CD4-positive, alpha-beta T cell (primary cell): ENCODE measurements around the gene SMIM44. TPM values are rescaled to one million over a fixed set of nuclear protein-coding genes. Genes with fewer than 3 reads are reported as not detected.
"Not testable (repeated sequence)": the region's sequence is repeated elsewhere in the genome, so short reads cannot be mapped to it uniquely, and the experiment has no call there.

Source experiments
- ATAC-seq: fragments of 200-7000 bp; cut with Tn5 transposase; one replicate; pipeline ENCODE4 v1.10.0; 2022; ENCODE audit warnings: mild to moderate bottlenecking; ENCODE audit not compliant: poor library complexity
- CTCF ChIA-PET: fragments of 350-600 bp; sonication (Branson Sonifier 250); formaldehyde crosslinking; loops from one replicate; lab custom pipeline; 2021; ENCODE audit warnings: antibody characterized with exemption, inconsistent platforms; lab: Charles Lee
- POLR2A ChIA-PET: fragments of 350-600 bp; sonication (Branson Sonifier 250); formaldehyde crosslinking; loops from one replicate; lab custom pipeline; 2021; ENCODE audit warnings: antibody characterized with exemption, inconsistent platforms; lab: Charles Lee
- DNase-seq, 14 experiments: peaks; one replicate each; pipeline ENCODE4 v3.0.0-alpha.2; 2013 to 2020; ENCODE audit warnings: mixed read lengths in 2 of 14
- H3K27ac ChIP-seq, 2 donors: one replicate each; pipeline versions ENCODE4 v1.5.1 to v1.7.0; 2013; ENCODE audit warnings: low read length in 2 of 2, low read depth in 1 of 2, mild to moderate bottlenecking in 1 of 2
- H3K27me3 ChIP-seq, 2 experiments: 1 replicate in 1 of 2; 2 replicates in 1 of 2; pipeline versions ENCODE4 v1.6.1 to v1.7.0; 2013; ENCODE audit warnings: low read length in 2 of 2, control low read depth in 1 of 2, mild to moderate bottlenecking in 1 of 2, moderate library complexity in 1 of 2; ENCODE audit not compliant: insufficient read depth in 2 of 2, control insufficient read depth in 1 of 2
- H3K36me3 ChIP-seq: one replicate; pipeline ENCODE4 v1.6.1; 2013; ENCODE audit warnings: low read length, control low read depth; ENCODE audit not compliant: insufficient read depth
- H3K4me1 ChIP-seq: one replicate; pipeline ENCODE4 v1.6.1; 2013; ENCODE audit warnings: low read length, control low read depth; ENCODE audit not compliant: insufficient read depth
- H3K4me3 ChIP-seq: one replicate; pipeline ENCODE4 v1.5.1; 2013; ENCODE audit warnings: mild to moderate bottlenecking, low read length, moderate library complexity
- H3K9me3 ChIP-seq, 2 experiments: 1 replicate in 1 of 2; 2 replicates in 1 of 2; pipeline versions ENCODE4 v1.6.1 to v1.7.0; 2013; ENCODE audit warnings: low read length in 2 of 2, mild to moderate bottlenecking in 2 of 2, control low read depth in 1 of 2, moderate library complexity in 1 of 2; ENCODE audit not compliant: control insufficient read depth in 1 of 2, insufficient read depth in 1 of 2
- H3K27ac Mint-ChIP-seq: one replicate; pipeline ENCODE4 v1.8.0; 2020; ENCODE audit warnings: mixed read lengths
- H3K27me3 Mint-ChIP-seq: one replicate; pipeline ENCODE4 v1.8.0; 2021; ENCODE audit warnings: mixed read lengths
- H3K36me3 Mint-ChIP-seq: one replicate; pipeline ENCODE4 v1.8.0; 2021; ENCODE audit warnings: low read depth, mixed read lengths
- H3K4me1 Mint-ChIP-seq: one replicate; pipeline ENCODE4 v1.8.0; 2021; ENCODE audit warnings: low read depth, mixed read lengths
- H3K4me3 Mint-ChIP-seq: one replicate; pipeline ENCODE4 v1.8.0; 2020; ENCODE audit warnings: mild to moderate bottlenecking, mixed read lengths
- H3K9me3 Mint-ChIP-seq: one replicate; pipeline ENCODE4 v1.8.0; 2020; ENCODE audit warnings: mixed read lengths
- intact Hi-C, 2 experiments: fragments of 100-400 bp; cut with DNase I in 1 of 2; cut with micrococcal nuclease in 1 of 2; formaldehyde crosslinking; loops; one replicate each; pipeline versions ENCODE4 v1.15.1 to v1.9.0; 2023 to 2025; cut with DNase I, micrococcal nuclease
- total RNA-seq, 174 experiments: library from RNA in 2 of 174; stranded (reverse) in 2 of 174; gene quantifications; one replicate each; pipeline ENCODE4 v1.2.3 and lab custom pipeline; 2021 to 2026
- TF ChIP-seq, protein P1 (sequence below): fragments of 200-600 bp; IDR thresholded peaks from one replicate; pipeline ENCODE4 v1.8.0; 2022; ENCODE audit warnings: antibody characterized with exemption, mild to moderate bottlenecking

The SMIM44 gene
- total RNA-seq, 2 experiments from 2014 or later: not detected

DNA sequence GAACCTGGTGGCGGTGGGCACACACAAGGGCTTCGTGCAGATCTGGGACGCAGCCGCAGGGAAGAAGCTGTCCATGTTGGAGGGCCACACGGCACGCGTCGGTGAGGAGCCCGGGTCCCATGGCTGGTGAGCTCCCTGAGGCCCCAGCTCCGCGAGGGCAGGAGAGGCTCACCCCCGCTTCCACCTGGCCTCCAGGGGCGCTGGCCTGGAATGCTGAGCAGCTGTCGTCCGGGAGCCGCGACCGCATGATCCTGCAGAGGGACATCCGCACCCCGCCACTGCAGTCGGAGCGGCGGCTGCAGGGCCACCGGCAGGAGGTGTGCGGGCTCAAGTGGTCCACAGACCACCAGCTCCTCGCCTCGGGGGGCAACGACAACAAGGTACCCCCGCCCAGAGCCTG, 48.5 kb upstream of the SMIM44 start:
- H3K36me3 ChIP-seq: peaks cover 69% of the 10 kb centered on the region
- CTCF ChIA-PET: no interaction called here

DNA sequence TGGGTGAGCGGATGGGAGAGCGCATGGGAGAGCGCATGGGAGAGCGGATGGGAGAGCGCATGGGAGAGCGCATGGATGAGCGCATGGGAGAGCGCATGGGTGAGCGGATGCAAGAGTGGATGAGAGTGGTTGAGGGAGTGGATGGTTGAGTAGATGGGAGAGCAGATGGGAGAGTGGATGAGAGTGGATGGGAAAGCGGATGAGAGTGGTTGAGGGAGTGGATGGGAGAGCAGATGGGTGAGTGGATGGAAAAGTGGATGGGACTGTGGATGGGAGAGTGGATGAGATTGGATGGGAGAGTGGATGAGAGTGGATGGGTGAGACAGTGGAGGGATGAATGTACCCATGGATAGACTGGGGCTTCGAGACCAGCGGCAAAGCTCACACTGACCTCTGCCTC, 47.1 kb upstream of the SMIM44 start:
- H3K4me1 Mint-ChIP-seq: no peaks in the 10 kb centered on the region
- Histone ChIP-seq H3K36me3 (peaks cover 78% of the 10 kb centered on the region), H3K27ac (no peak overlapping the region), H3K4me3 (no peak overlapping the region), H3K4me1 (no peaks in the 10 kb centered on the region), H3K27me3 (no peaks in the 10 kb centered on the region), H3K9me3 (no peaks in the 10 kb centered on the region)
- H3K9me3 Mint-ChIP-seq: no peaks in the 10 kb centered on the region
- CTCF ChIA-PET: no interaction called here
- TF ChIP-seq, protein P1, sequence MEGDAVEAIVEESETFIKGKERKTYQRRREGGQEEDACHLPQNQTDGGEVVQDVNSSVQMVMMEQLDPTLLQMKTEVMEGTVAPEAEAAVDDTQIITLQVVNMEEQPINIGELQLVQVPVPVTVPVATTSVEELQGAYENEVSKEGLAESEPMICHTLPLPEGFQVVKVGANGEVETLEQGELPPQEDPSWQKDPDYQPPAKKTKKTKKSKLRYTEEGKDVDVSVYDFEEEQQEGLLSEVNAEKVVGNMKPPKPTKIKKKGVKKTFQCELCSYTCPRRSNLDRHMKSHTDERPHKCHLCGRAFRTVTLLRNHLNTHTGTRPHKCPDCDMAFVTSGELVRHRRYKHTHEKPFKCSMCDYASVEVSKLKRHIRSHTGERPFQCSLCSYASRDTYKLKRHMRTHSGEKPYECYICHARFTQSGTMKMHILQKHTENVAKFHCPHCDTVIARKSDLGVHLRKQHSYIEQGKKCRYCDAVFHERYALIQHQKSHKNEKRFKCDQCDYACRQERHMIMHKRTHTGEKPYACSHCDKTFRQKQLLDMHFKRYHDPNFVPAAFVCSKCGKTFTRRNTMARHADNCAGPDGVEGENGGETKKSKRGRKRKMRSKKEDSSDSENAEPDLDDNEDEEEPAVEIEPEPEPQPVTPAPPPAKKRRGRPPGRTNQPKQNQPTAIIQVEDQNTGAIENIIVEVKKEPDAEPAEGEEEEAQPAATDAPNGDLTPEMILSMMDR: no peak
- H3K27ac Mint-ChIP-seq: no peak overlapping the region
- no peak for ATAC-seq
- intact Hi-C loops: no loop called here
- no peak overlapping the region for H3K4me3 Mint-ChIP-seq
- peaks cover 32% of the 10 kb centered on the region for H3K36me3 Mint-ChIP-seq
- no peaks in the 10 kb centered on the region for H3K27me3 Mint-ChIP-seq
- POLR2A ChIA-PET: no interaction called here
- no peak for DNase-seq

More for the DNA sequence above, 48.5 kb upstream of the SMIM44 start:
- Mint-ChIP-seq H3K4me3 (no peak overlapping the region), H3K27me3 (no peaks in the 10 kb centered on the region), H3K9me3 (no peaks in the 10 kb centered on the region), H3K4me1 (no peaks in the 10 kb centered on the region), H3K27ac (no peak overlapping the region), H3K36me3 (peaks cover 37% of the 10 kb centered on the region)
- intact Hi-C loops: no loop called here
- ATAC-seq (no peak), DNase-seq (no peak)
- no peaks in the 10 kb centered on the region for H3K4me1 ChIP-seq
- H3K9me3 ChIP-seq: no peaks in the 10 kb centered on the region
- POLR2A ChIA-PET: no interaction called here
- no peaks in the 10 kb centered on the region for H3K27me3 ChIP-seq
- TF ChIP-seq, protein P1: no peak
- H3K27ac ChIP-seq: no peak overlapping the region
- H3K4me3 ChIP-seq: no peak overlapping the region

DNA sequence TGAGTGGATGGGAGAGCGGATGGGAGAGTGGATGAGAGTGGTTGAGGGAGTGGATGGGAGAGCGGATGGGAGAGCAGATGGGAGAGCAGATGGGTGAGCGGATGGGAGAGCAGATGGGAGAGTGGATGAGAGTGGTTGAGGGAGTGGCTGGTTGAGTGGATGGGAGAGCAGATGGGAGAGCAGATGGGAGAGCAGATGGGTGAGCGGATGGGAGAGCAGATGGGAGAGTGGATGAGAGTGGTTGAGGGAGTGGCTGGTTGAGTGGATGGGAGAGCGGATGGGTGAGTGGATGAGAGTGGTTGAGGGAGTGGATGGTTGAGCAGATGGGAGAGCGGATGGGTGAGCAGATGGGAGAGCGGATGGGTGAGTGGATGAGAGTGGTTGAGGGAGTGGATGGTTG, 46.1 kb upstream of the SMIM44 start:
- H3K9me3 ChIP-seq, POLR2A ChIA-PET, H3K27ac Mint-ChIP-seq, H3K27me3 Mint-ChIP-seq, H3K27ac ChIP-seq, ATAC-seq, intact Hi-C loops, H3K9me3 Mint-ChIP-seq, H3K4me1 Mint-ChIP-seq, H3K4me3 ChIP-seq, H3K4me3 Mint-ChIP-seq, H3K27me3 ChIP-seq, DNase-seq, CTCF ChIA-PET, H3K4me1 ChIP-seq: not testable (repeated sequence)
- H3K36me3 Mint-ChIP-seq: peaks cover 28% of the 10 kb centered on the region
- peaks cover 76% of the 10 kb centered on the region for H3K36me3 ChIP-seq

- Histone ChIP-seq H3K27me3 (no peaks in the 10 kb centered on the region), H3K4me1 (no peaks in the 10 kb centered on the region), H3K4me3 (no peak overlapping the region), H3K27ac (no peak overlapping the region), H3K36me3 (peaks cover 78% of the 10 kb centered on the region), H3K9me3 (no peaks in the 10 kb centered on the region)
- H3K4me1 Mint-ChIP-seq: no peaks in the 10 kb centered on the region
- DNase-seq (no peak), ATAC-seq (no peak)
- TF ChIP-seq, protein P1: no peak
- H3K36me3 Mint-ChIP-seq: peaks cover 30% of the 10 kb centered on the region
- H3K4me3 Mint-ChIP-seq: no peak overlapping the region
- intact Hi-C loops: no loop called here
- no peaks in the 10 kb centered on the region for H3K27me3 Mint-ChIP-seq
- POLR2A ChIA-PET: no interaction called here
- no peaks in the 10 kb centered on the region for H3K9me3 Mint-ChIP-seq
- H3K27ac Mint-ChIP-seq: no peak overlapping the region
- CTCF ChIA-PET: no interaction called here
Observed at GRCh38 chr19:3528539-3529211, 45.4 kb upstream of the SMIM44 start.
